KOPT-K1 (cell line): ENCODE data around the gene SELENOK.
A peak's percentile ranks its signal among the peaks of the same experiment; 100 is the strongest.

Source experiments
- H3K27ac ChIP-seq: fragments of 200-600 bp; sonication (generic); 2 replicates; pipeline ENCODE4 v1.5.1; 2016; ENCODE audit warnings: antibody characterized with exemption, mild to moderate bottlenecking, low read depth, low read length; ENCODE audit not compliant: poor library complexity, severe bottlenecking
- H3K36me3 ChIP-seq: fragments of 200-600 bp; sonication (generic); 2 replicates; pipeline ENCODE4 v1.5.1; 2017; ENCODE audit warnings: antibody characterized with exemption, mild to moderate bottlenecking, low read length, moderate library complexity; ENCODE audit not compliant: insufficient read depth
- H3K9me3 ChIP-seq: fragments of 200-600 bp; sonication (generic); 2 replicates; pipeline ENCODE4 v1.5.1; 2017; ENCODE audit warnings: antibody characterized with exemption, low read length, mild to moderate bottlenecking; ENCODE audit not compliant: insufficient read depth, poor library complexity, severe bottlenecking

Gene SELENOK

GRCh38 chr3:53899750-53900149, 8.1 kb upstream of the SELENOK start:
- Histone ChIP-seq H3K9me3 (peaks cover 19% of the 10 kb centered on the region), H3K27ac (no peak overlapping the region)

GRCh38 chr3:53892286-53892637, 603 bp upstream of the SELENOK start:
- Histone ChIP-seq H3K9me3 (peaks cover 6% of the 10 kb centered on the region), H3K36me3 (peaks cover 6% of the 10 kb centered on the region), H3K27ac (peak overlapping the region; percentile 59)

More at GRCh38 chr3:53899750-53900149, 8.1 kb upstream of the SELENOK start:
- H3K36me3 ChIP-seq = no peaks in the 10 kb centered on the region

- peak overlapping the region; percentile 59 for H3K27ac ChIP-seq
- H3K36me3 ChIP-seq = peaks cover 20% of the 10 kb centered on the region
Observed at GRCh38 chr3:53890726-53891475, 758 bp downstream of the SELENOK start.

GRCh38 chr3:53888232-53888631, 3.4 kb downstream of the SELENOK start:
- Histone ChIP-seq H3K9me3 (no peaks in the 10 kb centered on the region), H3K27ac (no peak overlapping the region), H3K36me3 (peaks cover 42% of the 10 kb centered on the region)

More at GRCh38 chr3:53890726-53891475, 758 bp downstream of the SELENOK start:
- H3K9me3 ChIP-seq = no peaks in the 10 kb centered on the region

- peaks cover 42% of the 10 kb centered on the region for H3K36me3 ChIP-seq
- H3K9me3 ChIP-seq = no peaks in the 10 kb centered on the region
- H3K27ac ChIP-seq = no peak overlapping the region
Observed at GRCh38 chr3:53887446-53887845, 4.2 kb downstream of the SELENOK start.

- Histone ChIP-seq H3K27ac (no peak overlapping the region), H3K36me3 (peaks cover 47% of the 10 kb centered on the region), H3K9me3 (no peaks in the 10 kb centered on the region)
Observed at GRCh38 chr3:53885239-53885638, 6.4 kb downstream of the SELENOK start.

GRCh38 chr3:53884623-53885022, 7.0 kb downstream of the SELENOK start:
- Histone ChIP-seq H3K9me3 (no peaks in the 10 kb centered on the region), H3K27ac (no peak overlapping the region), H3K36me3 (peaks cover 53% of the 10 kb centered on the region)

- Histone ChIP-seq H3K36me3 (peaks cover 64% of the 10 kb centered on the region), H3K9me3 (no peaks in the 10 kb centered on the region), H3K27ac (no peak overlapping the region)
Observed at GRCh38 chr3:53883008-53883407, 8.7 kb downstream of the SELENOK start.

- H3K9me3 ChIP-seq = no peaks in the 10 kb centered on the region
- peaks cover 71% of the 10 kb centered on the region for H3K36me3 ChIP-seq
- H3K27ac ChIP-seq = peak within 1 kb of the TSS; percentile 90
Observed at GRCh38 chr3:53881691-53882593, 9.7 kb downstream of the SELENOK start, which contains the start of gene ACTR8. TSS of gene ACTR8 (minus strand) at chr3:53882152. CDS start at chr3:53882101, 51 bp downstream.

GRCh38 chr3:53880396-53881345, 11.0 kb downstream of the SELENOK start:
- no peaks in the 10 kb centered on the region for H3K9me3 ChIP-seq
- peaks cover 69% of the 10 kb centered on the region for H3K36me3 ChIP-seq
- H3K27ac ChIP-seq = peak overlapping the region; percentile 90

GRCh38 chr3:53865732-53866499, 25.7 kb downstream of the SELENOK start:
- Histone ChIP-seq H3K27ac (no peak overlapping the region), H3K9me3 (no peaks in the 10 kb centered on the region), H3K36me3 (peaks cover 86% of the 10 kb centered on the region)

GRCh38 chr3:53863145-53863544, 28.5 kb downstream of the SELENOK start:
- no peak overlapping the region for H3K27ac ChIP-seq
- peaks cover 77% of the 10 kb centered on the region for H3K36me3 ChIP-seq
- no peaks in the 10 kb centered on the region for H3K9me3 ChIP-seq

- Histone ChIP-seq H3K9me3 (no peaks in the 10 kb centered on the region), H3K36me3 (peaks cover 68% of the 10 kb centered on the region), H3K27ac (no peak overlapping the region)
Observed at GRCh38 chr3:53862241-53862640, 29.4 kb downstream of the SELENOK start.

GRCh38 chr3:53860196-53860595, 31.5 kb downstream of the SELENOK start:
- Histone ChIP-seq H3K36me3 (peaks cover 60% of the 10 kb centered on the region), H3K9me3 (no peaks in the 10 kb centered on the region), H3K27ac (no peak overlapping the region)
